Suppressor macrophage treated with lipopolysaccharide for 1 hour (primary cell): ENCODE results near the gene IFNA4.
"Not testable (repeated sequence)": the region's sequence is repeated elsewhere in the genome, so short reads cannot be mapped to it uniquely, and the experiment has no call there.

Source experiments
- DNase-seq, 3 donors: peaks; one replicate each; pipeline ENCODE4 v3.0.0-alpha.2; 2020 to 2022

Gene IFNA4

GRCh38 chr9:21187487-21187886 is at the start of gene IFNA4:
IFNA4 (minus strand) TSS chr9:21187587; CDS start chr9:21187531, 56 bp downstream.
- DNase-seq = not testable (repeated sequence)

DNA sequence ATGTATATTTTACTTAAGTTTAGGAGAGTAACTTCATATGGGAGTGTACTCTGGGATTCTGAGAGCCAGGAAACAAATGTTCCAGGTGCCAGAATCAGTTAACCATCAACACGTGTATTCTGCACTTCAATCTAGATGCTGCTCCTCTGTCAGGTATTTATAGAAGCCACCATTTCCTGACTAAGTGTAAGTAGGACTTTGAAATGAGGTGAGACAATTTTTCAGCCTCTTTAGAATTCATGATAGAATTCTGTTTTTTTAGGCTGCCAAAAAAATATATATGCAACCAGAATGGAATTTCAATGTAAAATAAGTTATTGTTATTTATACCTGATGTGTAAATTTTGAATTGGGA is 49.0 kb upstream of the IFNA4 start:
- DNase-seq = not testable (repeated sequence)

GRCh38 chr9:21235468-21236359 is 48.3 kb upstream of the IFNA4 start:
- peak; percentile 72 to 87 (median 81) for DNase-seq

DNA sequence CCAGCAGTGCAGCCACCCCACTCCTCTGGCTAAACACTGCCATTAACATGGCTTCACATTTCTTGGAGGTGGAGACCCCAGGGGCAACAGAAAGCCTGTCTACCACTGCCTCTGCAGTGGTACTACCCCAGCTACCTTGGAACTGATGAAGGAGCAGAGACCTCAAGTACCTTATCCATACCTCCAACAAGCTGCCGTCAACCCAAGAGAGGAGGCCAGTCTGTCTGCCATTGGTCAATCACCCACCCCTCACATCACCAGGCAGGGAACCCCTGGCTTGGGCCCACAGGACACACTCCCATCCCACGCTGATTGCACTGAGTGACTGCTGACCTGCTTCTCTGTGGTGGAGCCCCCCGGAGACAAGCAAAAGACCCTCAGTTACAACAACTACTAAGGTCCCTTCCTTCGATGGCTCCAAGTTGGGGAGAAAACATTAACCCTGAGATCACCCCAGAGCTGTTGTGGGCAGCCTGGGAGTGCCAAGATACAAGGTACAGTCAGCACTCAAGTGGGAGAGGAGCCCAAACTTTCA is 46.8 kb upstream of the IFNA4 start:
- no peak for DNase-seq

GRCh38 chr9:21233258-21233657 is 45.9 kb upstream of the IFNA4 start:
- no peak for DNase-seq

- peak in 1 of 3 donors; percentile 0 for DNase-seq
Observed at GRCh38 chr9:21228122-21228521, 40.7 kb upstream of the IFNA4 start, which contains the start of gene IFNA17. IFNA17 (minus strand) TSS chr9:21228222; CDS start chr9:21228173, 49 bp downstream.

DNA sequence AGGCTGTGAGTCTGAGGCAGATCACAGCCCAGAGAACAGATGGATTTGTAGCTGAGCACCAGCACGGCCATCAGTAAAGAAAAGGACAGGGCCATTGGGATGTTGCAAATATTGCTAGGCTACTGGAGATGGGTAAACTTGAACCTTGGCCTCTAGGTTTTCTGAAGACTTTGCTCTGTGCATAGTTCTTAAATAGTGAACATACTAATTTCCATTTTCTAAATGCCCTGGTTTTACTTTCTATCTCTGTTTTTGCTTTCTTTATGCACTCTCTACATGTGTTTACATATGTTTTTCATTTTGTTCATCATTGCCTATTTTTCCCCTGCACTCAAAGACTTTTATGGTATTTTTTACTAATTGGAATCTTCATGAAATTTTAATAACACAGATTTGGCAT is 29.8 kb upstream of the IFNA4 start, which contains the start of gene IFNA16:
TSS of gene IFNA16 (minus strand) at position 101 of the 400 bp plus-strand sequence. CDS start at position 95, 6 bp downstream.
- DNase-seq = not testable (repeated sequence)

GRCh38 chr9:21213411-21214326 is 26.3 kb upstream of the IFNA4 start:
- DNase-seq = peak; percentile 39 to 61 (median 54)

DNA sequence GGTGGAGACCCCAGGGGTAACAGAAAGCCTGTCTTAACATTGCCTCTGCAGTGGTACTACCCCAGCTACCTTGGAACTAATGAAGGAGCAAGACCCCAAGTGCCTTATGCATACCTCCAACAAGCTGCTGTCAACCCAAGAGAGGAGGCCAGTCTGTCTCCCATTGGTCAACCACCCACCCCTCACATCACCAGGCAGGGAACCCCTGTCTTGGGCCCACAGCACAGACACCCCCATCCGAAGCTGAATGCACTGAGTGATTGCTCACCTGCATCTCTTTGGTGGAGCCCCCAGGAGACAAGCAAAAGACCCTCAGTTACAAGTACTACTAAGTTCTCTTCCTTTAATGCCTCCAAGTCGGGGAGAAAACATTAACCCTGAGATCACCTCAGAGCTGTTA is 24.8 kb upstream of the IFNA4 start:
- DNase-seq = not testable (repeated sequence)

DNA sequence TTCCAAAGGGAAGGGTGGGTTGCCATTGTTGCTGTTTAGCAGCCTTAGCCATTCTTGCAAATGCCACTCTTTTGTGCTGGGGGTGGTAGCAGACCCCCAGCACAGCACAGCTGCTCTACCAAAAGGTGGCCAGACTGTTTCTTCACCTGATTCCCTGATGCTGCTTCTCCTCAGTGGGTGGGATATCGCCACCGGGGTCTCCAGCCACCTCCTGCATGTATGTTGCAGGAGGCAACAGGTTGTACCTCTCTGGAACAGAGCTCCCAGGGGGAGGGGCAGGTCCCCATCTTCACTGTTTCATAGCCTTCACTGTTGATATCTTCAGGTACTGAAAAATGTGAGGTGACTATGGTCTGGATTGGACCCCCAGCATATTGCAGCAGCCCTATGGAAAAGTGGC is 23.4 kb upstream of the IFNA4 start:
- not testable (repeated sequence) for DNase-seq

GRCh38 chr9:21210311-21210710 is 22.9 kb upstream of the IFNA4 start:
- DNase-seq = no peak

DNA sequence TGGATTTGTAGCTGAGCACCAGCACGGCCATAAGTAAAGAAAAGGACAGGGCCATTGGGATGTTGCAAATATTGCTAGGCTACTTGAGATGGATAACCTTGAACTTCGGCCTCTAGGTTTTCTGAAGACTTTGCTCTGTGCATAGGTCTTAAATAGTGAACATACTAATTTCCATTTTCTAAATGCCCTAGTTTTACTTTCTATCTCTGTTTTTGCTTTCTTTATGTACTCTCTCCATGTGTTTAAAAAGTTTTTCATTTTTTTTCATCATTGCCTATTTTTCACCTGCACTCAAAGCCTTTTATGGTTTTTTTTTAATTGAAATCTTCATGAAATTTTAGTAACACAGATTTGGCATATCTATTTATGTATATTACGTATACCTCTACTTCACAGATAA is 19.7 kb upstream of the IFNA4 start, which contains the start of gene IFNA10:
TSS of gene IFNA10 (minus strand) at position 101 of the 400 bp plus-strand sequence. CDS start at position 55, 46 bp downstream.
- DNase-seq = not testable (repeated sequence)

- DNase-seq = no peak
Observed at GRCh38 chr9:21205204-21205603, 17.8 kb upstream of the IFNA4 start.

DNA sequence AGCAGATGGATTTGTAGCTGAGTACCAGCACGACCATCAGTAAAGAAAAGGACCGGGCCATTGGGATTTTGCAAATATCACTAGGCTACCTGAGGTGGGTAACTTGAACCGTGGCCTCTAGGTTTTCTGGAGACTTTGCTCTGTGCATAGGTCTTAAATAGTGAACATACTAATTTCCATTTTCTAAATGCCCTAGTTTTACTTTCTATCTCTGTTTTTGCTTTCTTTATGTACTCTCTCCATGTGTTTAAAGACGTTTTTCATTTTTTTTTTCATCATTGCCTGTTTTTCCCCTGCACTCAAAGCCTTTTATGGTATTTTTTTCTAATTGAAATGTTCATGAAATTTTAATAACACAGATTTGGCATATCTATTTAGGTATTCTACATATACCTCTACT is 14.7 kb upstream of the IFNA4 start, which contains the start of gene IFNA7:
TSS of gene IFNA7 (minus strand) at position 101 of the 400 bp plus-strand sequence. CDS start at position 61, 40 bp downstream.
- DNase-seq = not testable (repeated sequence)

GRCh38 chr9:21194867-21195776 is 7.7 kb upstream of the IFNA4 start:
- DNase-seq = peak; percentile 51 to 71 (median 68)

DNA sequence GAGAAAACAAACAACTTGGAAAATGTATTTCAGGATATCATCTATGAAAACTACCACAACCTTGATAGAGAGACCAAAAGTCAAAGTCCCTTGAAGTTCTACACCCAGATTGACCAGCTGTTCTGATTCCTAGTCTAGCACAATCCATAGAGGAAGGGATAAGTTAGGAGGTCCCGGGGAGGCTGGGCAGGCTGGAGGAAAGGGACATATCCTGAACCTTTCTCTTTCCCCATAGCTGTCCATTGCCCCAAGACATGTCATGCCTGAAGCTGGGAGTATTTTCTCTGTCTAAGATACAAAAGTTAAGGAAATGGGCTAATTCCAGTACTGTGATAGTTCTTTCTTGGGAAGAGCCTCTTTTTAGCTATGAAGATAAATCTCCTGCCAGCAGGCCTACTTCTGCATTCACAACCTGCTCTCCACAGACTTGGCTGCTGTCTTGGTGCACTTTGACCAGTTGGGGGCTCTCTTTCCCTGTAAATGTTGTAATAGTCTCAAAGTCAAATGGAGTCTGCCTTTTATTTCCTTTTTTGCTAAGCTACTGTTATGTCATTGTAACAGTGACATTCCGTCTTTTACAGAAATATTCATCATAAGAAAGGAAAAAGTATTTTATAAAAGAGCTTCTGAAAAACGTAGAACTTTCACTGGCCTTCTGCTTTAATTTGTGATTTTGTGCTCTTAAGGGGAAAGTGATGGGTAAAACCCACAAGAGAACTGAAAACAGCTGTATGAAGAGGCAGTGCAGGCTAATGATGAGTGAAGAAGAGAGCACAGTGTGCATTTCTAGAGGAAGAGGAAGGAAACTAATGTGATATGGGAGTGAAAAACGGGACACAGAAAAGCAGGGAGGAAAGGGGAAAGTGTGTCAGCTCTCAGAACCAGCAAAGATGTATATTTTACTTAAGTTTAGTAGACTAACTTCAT is 4.3 kb downstream of the IFNA4 start:
- peak; percentile 61 to 73 (median 68) for DNase-seq

DNA sequence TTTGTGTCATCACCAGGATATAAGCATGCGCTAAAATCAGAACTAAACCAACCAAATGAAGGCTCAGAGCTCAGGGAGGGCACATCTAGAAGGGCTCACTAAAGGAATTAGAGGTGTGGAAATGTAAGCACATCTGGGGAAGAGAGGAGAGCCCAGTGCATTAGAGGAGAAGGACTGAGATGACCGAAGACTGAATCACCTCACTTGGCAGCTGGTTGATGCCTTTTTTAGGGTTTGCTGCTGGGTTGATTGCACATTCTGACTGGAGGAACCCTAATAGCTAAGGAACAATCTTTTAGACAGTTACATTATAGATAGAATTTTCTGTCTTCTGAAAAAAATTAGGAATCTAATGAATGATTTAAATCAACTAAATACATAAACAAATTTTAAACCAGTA is 12.7 kb downstream of the IFNA4 start:
- DNase-seq = no peak

DNA sequence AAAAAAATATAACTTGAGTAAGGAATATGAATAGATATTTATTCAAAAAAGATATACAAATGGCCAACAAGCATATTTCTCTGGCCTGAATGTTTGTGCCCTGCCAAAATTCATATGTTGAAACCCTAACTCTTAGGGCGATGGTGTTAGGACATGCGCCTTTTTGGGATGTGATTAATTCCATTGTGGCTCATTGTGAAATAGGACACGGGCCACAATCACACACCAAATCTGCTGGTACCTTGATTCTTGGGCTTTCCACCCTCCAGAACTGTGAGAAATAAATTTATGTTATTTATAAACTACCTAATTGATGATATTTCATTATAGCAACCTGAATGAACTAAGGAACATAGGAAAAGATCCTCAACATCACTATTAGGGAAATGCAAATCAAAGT is 15.2 kb downstream of the IFNA4 start:
- no peak for DNase-seq

GRCh38 chr9:21171351-21171750 is 16.0 kb downstream of the IFNA4 start:
- no peak for DNase-seq

- not testable (repeated sequence) for DNase-seq
Observed at GRCh38 chr9:21166560-21166959, 20.8 kb downstream of the IFNA4 start, which contains the start of gene IFNA21. IFNA21 (minus strand) TSS chr9:21166660; CDS start chr9:21166612, 48 bp downstream.
